Measurements from ENCODE around the gene BICD2.

DNA sequence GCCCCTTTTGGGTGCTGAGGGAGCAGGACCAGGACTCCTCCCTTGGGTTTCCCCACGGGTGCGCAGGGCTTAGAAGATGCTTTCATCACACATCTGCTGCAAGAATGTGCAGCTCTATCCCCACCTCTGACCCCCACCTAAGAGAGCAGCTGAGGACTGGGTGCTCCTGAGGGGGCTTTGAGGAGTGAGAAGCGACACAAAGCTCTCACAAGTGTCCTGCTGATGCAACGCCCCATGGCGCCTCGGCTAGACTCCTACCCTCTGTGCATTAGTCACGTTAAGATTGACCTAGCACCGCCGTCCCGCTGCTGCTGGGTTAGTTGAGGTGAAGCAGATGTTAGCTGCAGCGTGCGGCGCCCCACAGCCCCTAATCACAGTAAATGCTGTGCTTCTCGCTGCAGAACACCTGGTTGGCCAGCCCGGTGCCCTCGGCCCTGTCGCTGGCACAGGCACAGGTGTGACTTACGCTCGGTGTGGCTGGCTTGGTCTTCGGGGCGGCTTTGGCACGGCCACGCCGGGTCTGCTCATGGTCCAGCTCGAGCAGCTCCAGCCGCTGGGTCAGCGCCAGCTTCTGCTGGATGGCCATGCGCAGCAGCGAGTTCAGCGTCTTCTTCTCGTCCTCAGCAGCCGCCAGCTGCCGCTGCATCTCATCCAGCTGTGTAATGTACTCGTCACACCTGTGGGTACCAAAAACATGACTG, 49.7 kb downstream of the BICD2 start:
- TF ChIP-seq, protein P1, sequence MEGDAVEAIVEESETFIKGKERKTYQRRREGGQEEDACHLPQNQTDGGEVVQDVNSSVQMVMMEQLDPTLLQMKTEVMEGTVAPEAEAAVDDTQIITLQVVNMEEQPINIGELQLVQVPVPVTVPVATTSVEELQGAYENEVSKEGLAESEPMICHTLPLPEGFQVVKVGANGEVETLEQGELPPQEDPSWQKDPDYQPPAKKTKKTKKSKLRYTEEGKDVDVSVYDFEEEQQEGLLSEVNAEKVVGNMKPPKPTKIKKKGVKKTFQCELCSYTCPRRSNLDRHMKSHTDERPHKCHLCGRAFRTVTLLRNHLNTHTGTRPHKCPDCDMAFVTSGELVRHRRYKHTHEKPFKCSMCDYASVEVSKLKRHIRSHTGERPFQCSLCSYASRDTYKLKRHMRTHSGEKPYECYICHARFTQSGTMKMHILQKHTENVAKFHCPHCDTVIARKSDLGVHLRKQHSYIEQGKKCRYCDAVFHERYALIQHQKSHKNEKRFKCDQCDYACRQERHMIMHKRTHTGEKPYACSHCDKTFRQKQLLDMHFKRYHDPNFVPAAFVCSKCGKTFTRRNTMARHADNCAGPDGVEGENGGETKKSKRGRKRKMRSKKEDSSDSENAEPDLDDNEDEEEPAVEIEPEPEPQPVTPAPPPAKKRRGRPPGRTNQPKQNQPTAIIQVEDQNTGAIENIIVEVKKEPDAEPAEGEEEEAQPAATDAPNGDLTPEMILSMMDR (IDR thresholded peaks at IDR 0.05): no peak
- no peak for TF ChIP-seq POLR2A (IDR thresholded peaks at IDR 0.05)

Measured in adrenal gland (tissue), 5 donors.